GM12864 (cell line): ENCODE measurements around the gene BLOC1S3.

ENCODE experiments used
- DNase-seq: peaks from one replicate; pipeline ENCODE4 v3.0.0-alpha.2; 2011; ENCODE audit warnings: low read depth
- H3K4me3 ChIP-seq: 2 replicates; pipeline ENCODE4 v1.5.1; 2011; ENCODE audit warnings: mild to moderate bottlenecking, low read depth, low read length, control low read depth
- CTCF ChIP-seq: IDR thresholded peaks from 2 replicates; pipeline ENCODE4 v1.5.1; 2011; ENCODE audit warnings: low read depth, mild to moderate bottlenecking, moderate library complexity, low read length, control low read depth, inconsistent platforms; ENCODE audit errors: missing control alignments

BLOC1S3 gene

GRCh38 chr19:45178262-45179071 is at the start of gene BLOC1S3:
Gene BLOC1S3, plus strand, starts transcription at chr19:45178784. Its CDS starts 513 bp downstream, at chr19:45179297.
- peak within 1 kb of the TSS; percentile 92 for H3K4me3 ChIP-seq
- peak; percentile 42 for TF ChIP-seq CTCF
- DNase-seq = peak; percentile 100

GRCh38 chr19:45128806-45129205 is 49.8 kb upstream of the BLOC1S3 start:
- no peak for TF ChIP-seq CTCF
- no peak for DNase-seq
- no peak overlapping the region for H3K4me3 ChIP-seq

GRCh38 chr19:45130236-45130635 is 48.3 kb upstream of the BLOC1S3 start:
- no peak for TF ChIP-seq CTCF
- H3K4me3 ChIP-seq = no peak overlapping the region
- no peak for DNase-seq

- peak; percentile 58 for TF ChIP-seq CTCF
- no peak overlapping the region for H3K4me3 ChIP-seq
- DNase-seq = no peak
Measured at GRCh38 chr19:45130888-45131615, 47.5 kb upstream of the BLOC1S3 start.

GRCh38 chr19:45133661-45134060 is 44.9 kb upstream of the BLOC1S3 start:
- no peak overlapping the region for H3K4me3 ChIP-seq
- TF ChIP-seq CTCF = no peak
- DNase-seq = no peak

- no peak for TF ChIP-seq CTCF
- no peak overlapping the region for H3K4me3 ChIP-seq
- DNase-seq = no peak
Measured at GRCh38 chr19:45135176-45135885, 43.3 kb upstream of the BLOC1S3 start.
